ENCODE measurements around the gene ATP13A4.
A peak's percentile ranks its signal among the peaks of the same experiment; 100 is the strongest.

GRCh38 chr3:193592841-193593667 lies 38.4 kb upstream of the ATP13A4 start, which contains the start of gene OPA1:
- TF ChIP-seq ZNF274 (IDR thresholded peaks at IDR 0.05; ENCODE audit: low read depth, low read length) (no peak), YY1 (IDR thresholded peaks at IDR 0.05; ENCODE audit: insufficient read depth, insufficient read length) (peak; percentile 61), SUZ12 (IDR thresholded peaks at IDR 0.05; ENCODE audit: extremely low read depth, insufficient read depth, insufficient read length) (no peak)
